OCI-LY7 (cell line): Measurements from ENCODE around the gene POTEM. TPM values are rescaled to one million over a fixed set of nuclear protein-coding genes. Genes with fewer than 3 reads are reported as not detected.
"Not testable (repeated sequence)": the region's sequence is repeated elsewhere in the genome, so short reads cannot be mapped to it uniquely, and the experiment has no call there.

Source experiments
- BruUV-seq: library from RNA; stranded (reverse); fragments of 400-500 nt; replicated peaks from 2 replicates; lab custom pipeline; 2021; lab: Mats Ljungman, UMichigan
- CTCF ChIA-PET: fragments of 300-600 bp; sonication (Branson Sonifier 250); formaldehyde crosslinking; loops from one replicate; lab custom pipeline; 2022; ENCODE audit warnings: antibody characterized with exemption; ENCODE audit not compliant: unreplicated experiment; lab: Charles Lee
- POLR2A ChIA-PET: fragments of 300-600 bp; sonication (Branson Sonifier 250); formaldehyde crosslinking; loops from one replicate; lab custom pipeline; 2022; ENCODE audit warnings: antibody characterized with exemption; lab: Charles Lee
- DNase-seq: peaks from one replicate; pipeline ENCODE4 v3.0.0-alpha.2; 2015; ENCODE audit warnings: low spot score
- H2AFZ ChIP-seq: fragments of 200-600 bp; sonication (generic), shearing (Covaris generic); 2 replicates; pipeline ENCODE4 v1.6.1; 2014; ENCODE audit warnings: mild to moderate bottlenecking, antibody characterized with exemption, low read length, moderate library complexity
- H3K27ac ChIP-seq: fragments of 200-600 bp; sonication (generic); 2 replicates; pipeline ENCODE4 v1.5.1; 2014; ENCODE audit warnings: mixed run types, low read depth, mild to moderate bottlenecking, moderate library complexity, low read length, inconsistent platforms; ENCODE audit not compliant: poor library complexity, severe bottlenecking
- H3K36me3 ChIP-seq: fragments of 200-600 bp; sonication (generic); 2 replicates; pipeline ENCODE4 v1.6.1; 2014; ENCODE audit warnings: mild to moderate bottlenecking, antibody characterized with exemption, low read length, moderate library complexity, mixed read lengths; ENCODE audit not compliant: insufficient read depth
- H3K4me1 ChIP-seq: fragments of 200-600 bp; sonication (generic); 2 replicates; pipeline ENCODE4 v1.5.1; 2014; ENCODE audit warnings: mild to moderate bottlenecking, low read length; ENCODE audit not compliant: insufficient read depth, poor library complexity, severe bottlenecking
- H3K4me2 ChIP-seq: fragments of 200-600 bp; sonication (generic); 2 replicates; pipeline ENCODE4 v1.6.1; 2014; ENCODE audit warnings: mild to moderate bottlenecking, low read length
- H3K4me3 ChIP-seq: fragments of 200-600 bp; sonication (generic); 2 replicates; pipeline ENCODE4 v1.5.1; 2014; ENCODE audit warnings: mild to moderate bottlenecking, low read depth, low read length; ENCODE audit not compliant: poor library complexity, severe bottlenecking
- H3K79me2 ChIP-seq: fragments of 200-600 bp; sonication (generic); 2 replicates; pipeline ENCODE4 v1.6.1; 2016; ENCODE audit warnings: low read depth, mild to moderate bottlenecking, low read length, moderate library complexity, mixed read lengths; ENCODE audit not compliant: insufficient read depth
- H3K9me2 ChIP-seq: fragments of 200-600 bp; sonication (generic); 2 replicates; pipeline ENCODE4 v1.6.1; 2016; ENCODE audit warnings: mild to moderate bottlenecking, low read length, mixed read lengths; ENCODE audit not compliant: insufficient read depth
- H3K9me3 ChIP-seq: fragments of 200-600 bp; sonication (generic); 2 replicates; pipeline ENCODE4 v1.6.1; 2014; ENCODE audit warnings: mild to moderate bottlenecking, mixed run types, low read length, mixed read lengths
- H4K20me1 ChIP-seq: fragments of 200-600 bp; sonication (generic); 2 replicates; pipeline ENCODE4 v1.6.1; 2014; ENCODE audit warnings: mild to moderate bottlenecking, antibody characterized with exemption, low read length, moderate library complexity, mixed read lengths; ENCODE audit not compliant: insufficient read depth
- intact Hi-C: fragments of 100-400 bp; cut with micrococcal nuclease; formaldehyde crosslinking; loops from one replicate; pipeline ENCODE4 v1.10.0; 2022; ENCODE audit not compliant: unreplicated experiment
- total RNA-seq, 2 experiments: library from RNA; depleted of rRNA in 1 of 2; stranded (reverse); fragments of >200 nt in 1 of 2; shearing (Covaris generic) in 1 of 2; gene quantifications; 2 replicates each; pipeline ENCODE4 v1.2.3, GENCODE V29; 2014 to 2022

POTEM gene
- total RNA-seq, 2 experiments from 2014 or later, result 0.19 to 1.0 TPM

- H4K20me1 ChIP-seq, H3K36me3 ChIP-seq, H3K4me3 ChIP-seq, POLR2A ChIA-PET, intact Hi-C loops, H2AFZ ChIP-seq, CTCF ChIA-PET, H3K4me2 ChIP-seq, H3K79me2 ChIP-seq, H3K9me2 ChIP-seq, H3K27ac ChIP-seq, BruUV-seq, H3K9me3 ChIP-seq, DNase-seq, H3K4me1 ChIP-seq: not testable (repeated sequence)
These were observed 59.6 kb downstream of the POTEM start for GRCh38 chr14:19026649-19027351.

GRCh38 chr14:19027895-19028294 is 60.7 kb downstream of the POTEM start:
- H3K27ac ChIP-seq, H3K4me2 ChIP-seq, BruUV-seq, intact Hi-C loops, H2AFZ ChIP-seq, H4K20me1 ChIP-seq, H3K4me1 ChIP-seq, POLR2A ChIA-PET, H3K36me3 ChIP-seq, DNase-seq, CTCF ChIA-PET, H3K9me2 ChIP-seq, H3K4me3 ChIP-seq, H3K9me3 ChIP-seq, H3K79me2 ChIP-seq: not testable (repeated sequence)

- H3K79me2 ChIP-seq, H3K27ac ChIP-seq, H3K4me2 ChIP-seq, POLR2A ChIA-PET, H3K36me3 ChIP-seq, CTCF ChIA-PET, DNase-seq, intact Hi-C loops, H4K20me1 ChIP-seq, H3K4me1 ChIP-seq, H3K9me2 ChIP-seq, H2AFZ ChIP-seq, H3K9me3 ChIP-seq, BruUV-seq, H3K4me3 ChIP-seq: not testable (repeated sequence)
These were observed 69.7 kb downstream of the POTEM start for GRCh38 chr14:19036811-19037382.

- H3K9me2 ChIP-seq, DNase-seq, CTCF ChIA-PET, H4K20me1 ChIP-seq, H3K36me3 ChIP-seq, H3K4me2 ChIP-seq, H2AFZ ChIP-seq, H3K4me3 ChIP-seq, H3K4me1 ChIP-seq, intact Hi-C loops, H3K27ac ChIP-seq, H3K9me3 ChIP-seq, BruUV-seq, H3K79me2 ChIP-seq, POLR2A ChIA-PET: not testable (repeated sequence)
These were observed 70.9 kb downstream of the POTEM start for GRCh38 chr14:19038060-19038664.

GRCh38 chr14:19038785-19039184 is 71.6 kb downstream of the POTEM start:
- POLR2A ChIA-PET, H3K27ac ChIP-seq, H2AFZ ChIP-seq, H3K9me2 ChIP-seq, DNase-seq, H3K79me2 ChIP-seq, intact Hi-C loops, H3K4me2 ChIP-seq, BruUV-seq, CTCF ChIA-PET, H3K4me1 ChIP-seq, H3K9me3 ChIP-seq, H4K20me1 ChIP-seq, H3K36me3 ChIP-seq, H3K4me3 ChIP-seq: not testable (repeated sequence)

- POLR2A ChIA-PET, DNase-seq, H3K4me1 ChIP-seq, H2AFZ ChIP-seq, H3K27ac ChIP-seq, H3K4me2 ChIP-seq, H3K9me2 ChIP-seq, H3K79me2 ChIP-seq, intact Hi-C loops, H3K9me3 ChIP-seq, CTCF ChIA-PET, H4K20me1 ChIP-seq, H3K36me3 ChIP-seq, BruUV-seq, H3K4me3 ChIP-seq: not testable (repeated sequence)
These were observed 76.2 kb downstream of the POTEM start for GRCh38 chr14:19043384-19043783.
